GM23338 (cell line): ENCODE measurements around the gene SBF1. TPM values are rescaled to one million over a fixed set of nuclear protein-coding genes. Genes with fewer than 3 reads are reported as not detected.

Experiments used
- ATAC-seq: fragments of 200-7000 bp; cut with Tn5 transposase; 3 replicates; pipeline ENCODE4 v1.9.1; 2020
- DNase-seq: peaks from one replicate; pipeline ENCODE4 v3.0.0-alpha.2; 2015; ENCODE audit warnings: low spot score
- H2AFZ ChIP-seq: fragments of 200-600 bp; sonication (generic); 2 replicates; pipeline ENCODE4 v1.8.0; 2016; ENCODE audit warnings: antibody characterized with exemption, mild to moderate bottlenecking, moderate library complexity
- H3F3A ChIP-seq: fragments of 200-600 bp; sonication (generic); replicated peaks from 2 replicates; pipeline ENCODE4 v1.8.0; 2017; ENCODE audit warnings: antibody characterized with exemption, mixed run types, low read depth
- H3K27ac ChIP-seq: fragments of 200-600 bp; sonication (generic); 2 replicates; pipeline ENCODE4 v1.6.1; 2016; ENCODE audit warnings: low read depth
- H3K27me3 ChIP-seq: fragments of 200-600 bp; sonication (generic); 2 replicates; pipeline ENCODE4 v1.8.0; 2016; ENCODE audit warnings: mild to moderate bottlenecking, mixed run types, moderate library complexity; ENCODE audit not compliant: insufficient read depth
- H3K36me3 ChIP-seq: fragments of 200-600 bp; sonication (generic); 2 replicates; pipeline ENCODE4 v1.8.0; 2016; ENCODE audit warnings: mild to moderate bottlenecking; ENCODE audit not compliant: insufficient read depth
- H3K4me1 ChIP-seq: fragments of 200-600 bp; sonication (generic); 2 replicates; pipeline ENCODE4 v1.8.0; 2016; ENCODE audit warnings: mild to moderate bottlenecking, moderate library complexity; ENCODE audit not compliant: insufficient read depth
- H3K4me2 ChIP-seq: fragments of 200-600 bp; sonication (generic); 2 replicates; pipeline ENCODE4 v1.7.1; 2017; ENCODE audit warnings: mixed run types
- H3K4me3 ChIP-seq: fragments of 200-600 bp; sonication (generic); 2 replicates; pipeline ENCODE4 v1.6.1; 2016; ENCODE audit warnings: mixed run types
- H3K79me2 ChIP-seq: fragments of 200-600 bp; sonication (generic); replicated peaks from 2 replicates; pipeline ENCODE4 v1.8.0; 2017; ENCODE audit warnings: mild to moderate bottlenecking; ENCODE audit not compliant: insufficient read depth
- H3K9me2 ChIP-seq: fragments of 200-600 bp; sonication (generic); 2 replicates; pipeline ENCODE4 v1.8.0; 2017; ENCODE audit not compliant: insufficient read depth
- H4K20me1 ChIP-seq: fragments of 200-600 bp; sonication (generic); replicated peaks from 2 replicates; pipeline ENCODE4 v1.8.0; 2017; ENCODE audit warnings: mild to moderate bottlenecking; ENCODE audit not compliant: insufficient read depth
- H3K27ac Mint-ChIP-seq: 2 replicates; pipeline ENCODE4 v1.8.0; 2020; ENCODE audit warnings: inconsistent platforms, mild to moderate bottlenecking, moderate library complexity, mixed read lengths
- H3K27me3 Mint-ChIP-seq: 3 replicates; pipeline ENCODE4 v1.8.0; 2022; ENCODE audit warnings: low read depth, mild to moderate bottlenecking, moderate library complexity, mixed read lengths, inconsistent platforms; ENCODE audit not compliant: insufficient read depth, poor library complexity
- H3K36me3 Mint-ChIP-seq: 3 replicates; pipeline ENCODE4 v1.8.0; 2021; ENCODE audit warnings: low read depth, mild to moderate bottlenecking, inconsistent platforms, moderate library complexity, mixed read lengths
- H3K4me1 Mint-ChIP-seq: 3 replicates; pipeline ENCODE4 v1.8.0; 2020; ENCODE audit warnings: mild to moderate bottlenecking, inconsistent platforms, mixed read lengths
- H3K4me3 Mint-ChIP-seq: 3 replicates; pipeline ENCODE4 v1.8.0; 2021; ENCODE audit warnings: moderate library complexity, mild to moderate bottlenecking, inconsistent platforms, mixed read lengths
- H3K9me3 Mint-ChIP-seq: 3 replicates; pipeline ENCODE4 v1.8.0; 2020; ENCODE audit warnings: moderate library complexity, mild to moderate bottlenecking, inconsistent platforms, mixed read lengths
- CREB1 ChIP-seq: fragments of 250-450 bp; sonication (Bioruptor Pico); IDR thresholded peaks from 2 replicates; pipeline ENCODE4 v1.5.0; 2020; ENCODE audit warnings: low read depth, mild to moderate bottlenecking, moderate library complexity
- EZH2 ChIP-seq: fragments of 200-600 bp; sonication (generic); IDR thresholded peaks from one replicate; pipeline ENCODE4 v1.8.0; 2017; ENCODE audit warnings: antibody characterized with exemption, mild to moderate bottlenecking, low read depth; ENCODE audit not compliant: unreplicated experiment
- EZH2phosphoT487 ChIP-seq: fragments of 200-600 bp; sonication (generic); IDR thresholded peaks from one replicate; pipeline ENCODE4 v1.8.1; 2018; ENCODE audit warnings: antibody characterized with exemption; ENCODE audit not compliant: unreplicated experiment
- JUNB ChIP-seq: IDR thresholded peaks from one replicate; pipeline ENCODE4 v1.6.1; 2016; ENCODE audit warnings: antibody characterized with exemption; ENCODE audit not compliant: unreplicated experiment
- NANOG ChIP-seq: IDR thresholded peaks from 2 replicates; pipeline ENCODE4 v1.6.1; 2016; ENCODE audit warnings: antibody characterized with exemption, borderline replicate concordance
- POLR2AphosphoS5 ChIP-seq: IDR thresholded peaks from 2 replicates; pipeline ENCODE4 v1.6.1; 2016; ENCODE audit warnings: antibody characterized with exemption, low read depth
- STAT1 ChIP-seq: IDR thresholded peaks from one replicate; pipeline ENCODE4 v1.6.1; 2016; ENCODE audit warnings: antibody characterized with exemption; ENCODE audit not compliant: unreplicated experiment
- ZNF114 ChIP-seq: fragments of 250-450 bp; sonication (Bioruptor Pico); IDR thresholded peaks from 2 replicates; pipeline ENCODE4 v1.5.0; 2020; ENCODE audit warnings: mild to moderate bottlenecking, moderate library complexity
- ZNF331 ChIP-seq: fragments of 250-450 bp; sonication (Bioruptor Pico); IDR thresholded peaks from 2 replicates; pipeline ENCODE4 v1.5.0; 2020; ENCODE audit warnings: low read depth, mild to moderate bottlenecking, moderate library complexity
- polyA plus RNA-seq: library from polyadenylated mRNA; unstranded; fragments of >200 nt; fragmentation: Nextera tagmentation; extraction: Ambion mirVana; gene quantifications from 2 replicates; pipeline ENCODE4 v1.2.1, GENCODE V29; 2016
- total RNA-seq: library from RNA; depleted of rRNA; stranded (reverse); fragments of >200 nt; shearing (Covaris generic); gene quantifications from 2 replicates; pipeline ENCODE4 v1.2.3, GENCODE V29; 2014
- TF ChIP-seq, protein P1 (sequence below): fragments of 250-450 bp; sonication (Bioruptor Pico); IDR thresholded peaks from 2 replicates; pipeline ENCODE4 v1.5.0; 2020; ENCODE audit warnings: mild to moderate bottlenecking, moderate library complexity
- TF ChIP-seq, protein P2 (sequence below): IDR thresholded peaks from one replicate; pipeline ENCODE4 v1.6.1; 2018; ENCODE audit warnings: antibody characterized with exemption; ENCODE audit not compliant: unreplicated experiment
- TF ChIP-seq, protein P3 (sequence below), 2 experiments: fragments of 200-600 bp in 1 of 2; sonication (generic) in 1 of 2; conservative IDR thresholded peaks; 2 replicates each; pipeline versions ENCODE4 v1.5.1 to v1.6.1; 2016 to 2017; ENCODE audit warnings: antibody characterized with exemption in 2 of 2, low read depth in 2 of 2, mild to moderate bottlenecking in 2 of 2, moderate library complexity in 1 of 2

Gene SBF1
- total and polyA plus RNA-seq, 2 experiments from 2014 or later, result 26.5 to 85.4 TPM

DNA sequence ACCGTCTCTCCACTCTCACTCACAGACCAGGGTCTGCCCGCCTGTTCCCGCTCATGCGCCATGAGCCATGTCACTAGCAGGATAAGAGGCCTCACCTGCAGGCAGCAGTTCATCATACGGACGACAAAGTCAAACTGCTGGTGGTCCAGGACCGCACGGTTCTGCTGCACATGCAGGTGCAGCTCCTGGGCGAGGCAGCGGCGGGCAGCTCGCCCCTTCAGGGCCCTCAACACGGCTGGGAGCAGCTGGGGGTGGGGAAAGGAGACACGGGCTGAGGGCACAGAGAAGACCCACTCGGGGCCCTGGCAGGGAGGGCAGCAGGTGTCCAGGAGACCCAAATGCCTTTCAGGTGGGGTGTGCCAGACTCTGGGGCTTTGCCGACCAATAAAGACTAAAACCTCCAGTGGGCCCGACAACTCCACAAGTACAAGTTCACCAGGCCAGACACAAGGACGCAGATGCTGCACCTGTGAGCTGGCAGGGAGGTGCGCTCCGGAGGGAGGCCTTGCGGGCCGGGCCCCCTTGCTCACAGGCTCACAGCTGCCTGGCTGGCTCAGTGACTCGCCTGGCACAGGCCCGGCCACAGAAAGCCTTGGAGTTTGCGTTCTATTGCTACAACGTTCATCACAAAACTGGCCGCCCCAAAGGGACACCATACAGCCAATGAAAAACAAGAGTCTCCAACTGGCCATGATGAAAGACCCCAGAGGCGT lies 11.5 kb downstream of the SBF1 start:
- no peak for TF ChIP-seq JUNB
- TF ChIP-seq EZH2, result no peak
- TF ChIP-seq NANOG, result no peak
- TF ChIP-seq ZNF114 (CRISPR knock-in tag), result no peak
- TF ChIP-seq, protein P1, sequence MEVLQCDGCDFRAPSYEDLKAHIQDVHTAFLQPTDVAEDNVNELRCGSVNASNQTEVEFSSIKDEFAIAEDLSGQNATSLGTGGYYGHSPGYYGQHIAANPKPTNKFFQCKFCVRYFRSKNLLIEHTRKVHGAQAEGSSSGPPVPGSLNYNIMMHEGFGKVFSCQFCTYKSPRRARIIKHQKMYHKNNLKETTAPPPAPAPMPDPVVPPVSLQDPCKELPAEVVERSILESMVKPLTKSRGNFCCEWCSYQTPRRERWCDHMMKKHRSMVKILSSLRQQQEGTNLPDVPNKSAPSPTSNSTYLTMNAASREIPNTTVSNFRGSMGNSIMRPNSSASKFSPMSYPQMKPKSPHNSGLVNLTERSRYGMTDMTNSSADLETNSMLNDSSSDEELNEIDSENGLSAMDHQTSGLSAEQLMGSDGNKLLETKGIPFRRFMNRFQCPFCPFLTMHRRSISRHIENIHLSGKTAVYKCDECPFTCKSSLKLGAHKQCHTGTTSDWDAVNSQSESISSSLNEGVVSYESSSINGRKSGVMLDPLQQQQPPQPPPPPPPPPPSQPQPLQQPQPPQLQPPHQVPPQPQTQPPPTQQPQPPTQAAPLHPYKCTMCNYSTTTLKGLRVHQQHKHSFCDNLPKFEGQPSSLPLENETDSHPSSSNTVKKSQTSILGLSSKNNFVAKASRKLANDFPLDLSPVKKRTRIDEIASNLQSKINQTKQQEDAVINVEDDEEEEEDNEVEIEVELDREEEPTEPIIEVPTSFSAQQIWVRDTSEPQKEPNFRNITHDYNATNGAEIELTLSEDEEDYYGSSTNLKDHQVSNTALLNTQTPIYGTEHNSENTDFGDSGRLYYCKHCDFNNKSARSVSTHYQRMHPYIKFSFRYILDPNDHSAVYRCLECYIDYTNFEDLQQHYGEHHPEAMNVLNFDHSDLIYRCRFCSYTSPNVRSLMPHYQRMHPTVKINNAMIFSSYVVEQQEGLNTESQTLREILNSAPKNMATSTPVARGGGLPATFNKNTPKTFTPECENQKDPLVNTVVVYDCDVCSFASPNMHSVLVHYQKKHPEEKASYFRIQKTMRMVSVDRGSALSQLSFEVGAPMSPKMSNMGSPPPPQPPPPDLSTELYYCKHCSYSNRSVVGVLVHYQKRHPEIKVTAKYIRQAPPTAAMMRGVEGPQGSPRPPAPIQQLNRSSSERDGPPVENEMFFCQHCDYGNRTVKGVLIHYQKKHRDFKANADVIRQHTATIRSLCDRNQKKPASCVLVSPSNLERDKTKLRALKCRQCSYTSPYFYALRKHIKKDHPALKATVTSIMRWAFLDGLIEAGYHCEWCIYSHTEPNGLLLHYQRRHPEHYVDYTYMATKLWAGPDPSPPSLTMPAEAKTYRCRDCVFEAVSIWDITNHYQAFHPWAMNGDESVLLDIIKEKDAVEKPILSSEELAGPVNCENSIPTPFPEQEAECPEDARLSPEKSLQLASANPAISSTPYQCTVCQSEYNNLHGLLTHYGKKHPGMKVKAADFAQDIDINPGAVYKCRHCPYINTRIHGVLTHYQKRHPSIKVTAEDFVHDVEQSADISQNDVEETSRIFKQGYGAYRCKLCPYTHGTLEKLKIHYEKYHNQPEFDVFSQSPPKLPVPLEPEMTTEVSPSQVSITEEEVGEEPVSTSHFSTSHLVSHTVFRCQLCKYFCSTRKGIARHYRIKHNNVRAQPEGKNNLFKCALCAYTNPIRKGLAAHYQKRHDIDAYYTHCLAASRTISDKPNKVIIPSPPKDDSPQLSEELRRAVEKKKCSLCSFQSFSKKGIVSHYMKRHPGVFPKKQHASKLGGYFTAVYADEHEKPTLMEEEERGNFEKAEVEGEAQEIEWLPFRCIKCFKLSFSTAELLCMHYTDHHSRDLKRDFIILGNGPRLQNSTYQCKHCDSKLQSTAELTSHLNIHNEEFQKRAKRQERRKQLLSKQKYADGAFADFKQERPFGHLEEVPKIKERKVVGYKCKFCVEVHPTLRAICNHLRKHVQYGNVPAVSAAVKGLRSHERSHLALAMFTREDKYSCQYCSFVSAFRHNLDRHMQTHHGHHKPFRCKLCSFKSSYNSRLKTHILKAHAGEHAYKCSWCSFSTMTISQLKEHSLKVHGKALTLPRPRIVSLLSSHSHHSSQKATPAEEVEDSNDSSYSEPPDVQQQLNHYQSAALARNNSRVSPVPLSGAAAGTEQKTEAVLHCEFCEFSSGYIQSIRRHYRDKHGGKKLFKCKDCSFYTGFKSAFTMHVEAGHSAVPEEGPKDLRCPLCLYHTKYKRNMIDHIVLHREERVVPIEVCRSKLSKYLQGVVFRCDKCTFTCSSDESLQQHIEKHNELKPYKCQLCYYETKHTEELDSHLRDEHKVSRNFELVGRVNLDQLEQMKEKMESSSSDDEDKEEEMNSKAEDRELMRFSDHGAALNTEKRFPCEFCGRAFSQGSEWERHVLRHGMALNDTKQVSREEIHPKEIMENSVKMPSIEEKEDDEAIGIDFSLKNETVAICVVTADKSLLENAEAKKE (CRISPR knock-in tag), result no peak
- no peak for TF ChIP-seq ZNF331 (CRISPR knock-in tag)
- TF ChIP-seq, protein P2, sequence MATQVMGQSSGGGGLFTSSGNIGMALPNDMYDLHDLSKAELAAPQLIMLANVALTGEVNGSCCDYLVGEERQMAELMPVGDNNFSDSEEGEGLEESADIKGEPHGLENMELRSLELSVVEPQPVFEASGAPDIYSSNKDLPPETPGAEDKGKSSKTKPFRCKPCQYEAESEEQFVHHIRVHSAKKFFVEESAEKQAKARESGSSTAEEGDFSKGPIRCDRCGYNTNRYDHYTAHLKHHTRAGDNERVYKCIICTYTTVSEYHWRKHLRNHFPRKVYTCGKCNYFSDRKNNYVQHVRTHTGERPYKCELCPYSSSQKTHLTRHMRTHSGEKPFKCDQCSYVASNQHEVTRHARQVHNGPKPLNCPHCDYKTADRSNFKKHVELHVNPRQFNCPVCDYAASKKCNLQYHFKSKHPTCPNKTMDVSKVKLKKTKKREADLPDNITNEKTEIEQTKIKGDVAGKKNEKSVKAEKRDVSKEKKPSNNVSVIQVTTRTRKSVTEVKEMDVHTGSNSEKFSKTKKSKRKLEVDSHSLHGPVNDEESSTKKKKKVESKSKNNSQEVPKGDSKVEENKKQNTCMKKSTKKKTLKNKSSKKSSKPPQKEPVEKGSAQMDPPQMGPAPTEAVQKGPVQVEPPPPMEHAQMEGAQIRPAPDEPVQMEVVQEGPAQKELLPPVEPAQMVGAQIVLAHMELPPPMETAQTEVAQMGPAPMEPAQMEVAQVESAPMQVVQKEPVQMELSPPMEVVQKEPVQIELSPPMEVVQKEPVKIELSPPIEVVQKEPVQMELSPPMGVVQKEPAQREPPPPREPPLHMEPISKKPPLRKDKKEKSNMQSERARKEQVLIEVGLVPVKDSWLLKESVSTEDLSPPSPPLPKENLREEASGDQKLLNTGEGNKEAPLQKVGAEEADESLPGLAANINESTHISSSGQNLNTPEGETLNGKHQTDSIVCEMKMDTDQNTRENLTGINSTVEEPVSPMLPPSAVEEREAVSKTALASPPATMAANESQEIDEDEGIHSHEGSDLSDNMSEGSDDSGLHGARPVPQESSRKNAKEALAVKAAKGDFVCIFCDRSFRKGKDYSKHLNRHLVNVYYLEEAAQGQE, result no peak
- no peak for TF ChIP-seq STAT1
- no peak for TF ChIP-seq EZH2phosphoT487
- TF ChIP-seq, protein P3, sequence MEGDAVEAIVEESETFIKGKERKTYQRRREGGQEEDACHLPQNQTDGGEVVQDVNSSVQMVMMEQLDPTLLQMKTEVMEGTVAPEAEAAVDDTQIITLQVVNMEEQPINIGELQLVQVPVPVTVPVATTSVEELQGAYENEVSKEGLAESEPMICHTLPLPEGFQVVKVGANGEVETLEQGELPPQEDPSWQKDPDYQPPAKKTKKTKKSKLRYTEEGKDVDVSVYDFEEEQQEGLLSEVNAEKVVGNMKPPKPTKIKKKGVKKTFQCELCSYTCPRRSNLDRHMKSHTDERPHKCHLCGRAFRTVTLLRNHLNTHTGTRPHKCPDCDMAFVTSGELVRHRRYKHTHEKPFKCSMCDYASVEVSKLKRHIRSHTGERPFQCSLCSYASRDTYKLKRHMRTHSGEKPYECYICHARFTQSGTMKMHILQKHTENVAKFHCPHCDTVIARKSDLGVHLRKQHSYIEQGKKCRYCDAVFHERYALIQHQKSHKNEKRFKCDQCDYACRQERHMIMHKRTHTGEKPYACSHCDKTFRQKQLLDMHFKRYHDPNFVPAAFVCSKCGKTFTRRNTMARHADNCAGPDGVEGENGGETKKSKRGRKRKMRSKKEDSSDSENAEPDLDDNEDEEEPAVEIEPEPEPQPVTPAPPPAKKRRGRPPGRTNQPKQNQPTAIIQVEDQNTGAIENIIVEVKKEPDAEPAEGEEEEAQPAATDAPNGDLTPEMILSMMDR (conservative IDR thresholded peaks at IDR 0.05; ENCODE audit: low read depth in 2 of 2), result no peak
- no peak for TF ChIP-seq CREB1 (CRISPR knock-in tag)
- TF ChIP-seq POLR2AphosphoS5, result no peak
- Histone ChIP-seq H3F3A (0 out of 2 replicates have a peak, but pooled peaks cover 3% of the 10 kb centered on the region), H2AFZ (no peak overlapping the region), H3K27me3 (no peaks in the 10 kb centered on the region), H3K4me2 (no peak overlapping the region), H3K9me2 (no peaks in the 10 kb centered on the region), H3K4me1 (no peaks in the 10 kb centered on the region), H3K36me3 (no peaks in the 10 kb centered on the region), H4K20me1 (peaks cover 6% of the 10 kb centered on the region), H3K4me3 (no peak overlapping the region), H3K27ac (no peak overlapping the region), H3K79me2 (peaks cover 2% of the 10 kb centered on the region)
- Mint-ChIP-seq H3K27me3 (peaks cover 4% of the 10 kb centered on the region), H3K9me3 (no peaks in the 10 kb centered on the region), H3K4me3 (no peak overlapping the region), H3K27ac (no peak overlapping the region), H3K36me3 (peaks cover 40% of the 10 kb centered on the region), H3K4me1 (peaks cover 3% of the 10 kb centered on the region; the same call in 2 of the 3 replicates)
- no peak for DNase-seq
- no peak for ATAC-seq
